Endometrial microvascular endothelial cells (primary cell): ENCODE data around the gene POU2F2. TPM values are rescaled to one million over a fixed set of nuclear protein-coding genes. Genes with fewer than 3 reads are reported as not detected.

Source experiments
- in situ Hi-C: cut with HindIII; loops from 2 replicates; pipeline ENCODE4 v1.10.0; 2017; ENCODE audit warnings: low sequenced_read_pairs, low pct_unique_long_range_greater_than_20kb; ENCODE audit errors: inconsistent ontology term
- total RNA-seq: library from RNA; depleted of rRNA; stranded (reverse); fragments of >200 nt; gene quantifications from one replicate; pipeline ENCODE4 v1.2.3, GENCODE V29; 2015; ENCODE audit errors: inconsistent ontology term

POU2F2 gene
- total RNA-seq, 1 donor from 2014 or later = 0.84 TPM

DNA sequence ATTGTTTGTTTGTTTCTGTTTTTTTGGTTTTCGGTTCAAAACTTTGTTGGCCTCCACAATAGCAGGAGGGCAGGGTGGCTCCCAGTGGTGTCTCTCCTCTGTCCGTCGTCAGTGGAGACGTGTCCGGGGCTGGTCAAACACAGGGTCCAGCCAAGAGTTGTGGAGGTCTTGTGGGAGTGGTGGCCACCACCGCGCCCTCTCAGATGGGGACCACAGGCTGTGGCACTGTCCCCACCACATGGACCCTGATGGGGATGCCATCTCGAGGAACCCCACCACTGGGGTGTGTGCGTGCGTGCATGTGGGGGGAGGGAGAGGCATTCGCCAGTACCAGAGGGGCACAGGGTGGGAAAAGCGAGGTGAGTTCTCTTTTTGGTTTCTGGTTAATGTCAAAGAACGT lies 42.5 kb downstream of the POU2F2 start:
- in situ Hi-C loops = no loop called here

DNA sequence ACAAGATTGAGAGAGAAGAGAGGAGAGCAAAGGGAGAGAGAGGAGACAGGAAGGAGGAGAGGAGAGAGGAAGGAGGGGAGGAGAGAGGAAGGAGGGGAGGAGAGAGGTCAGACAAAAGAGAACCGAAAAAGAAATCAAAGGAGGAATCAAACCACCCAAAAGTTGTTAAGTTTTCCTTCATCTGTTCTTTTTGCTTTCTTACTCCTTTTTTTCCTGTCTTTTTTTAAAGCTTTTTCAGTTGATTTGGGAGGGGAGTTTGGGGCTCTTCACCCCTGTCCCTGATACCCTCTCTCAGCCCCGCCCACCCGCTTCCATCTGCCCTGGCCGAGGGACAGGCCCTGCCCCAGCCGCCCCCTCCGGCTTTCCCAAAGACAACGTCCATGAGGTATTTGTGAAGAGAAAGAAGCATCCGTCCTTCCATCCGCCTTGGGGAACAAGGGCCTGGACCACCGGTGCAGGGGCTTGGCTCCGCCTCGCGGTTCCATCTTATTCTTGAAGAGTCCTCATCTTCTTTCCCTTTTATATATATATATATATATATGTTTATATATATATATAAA lies 43.0 kb downstream of the POU2F2 start:
- in situ Hi-C loops = no loop called here

DNA sequence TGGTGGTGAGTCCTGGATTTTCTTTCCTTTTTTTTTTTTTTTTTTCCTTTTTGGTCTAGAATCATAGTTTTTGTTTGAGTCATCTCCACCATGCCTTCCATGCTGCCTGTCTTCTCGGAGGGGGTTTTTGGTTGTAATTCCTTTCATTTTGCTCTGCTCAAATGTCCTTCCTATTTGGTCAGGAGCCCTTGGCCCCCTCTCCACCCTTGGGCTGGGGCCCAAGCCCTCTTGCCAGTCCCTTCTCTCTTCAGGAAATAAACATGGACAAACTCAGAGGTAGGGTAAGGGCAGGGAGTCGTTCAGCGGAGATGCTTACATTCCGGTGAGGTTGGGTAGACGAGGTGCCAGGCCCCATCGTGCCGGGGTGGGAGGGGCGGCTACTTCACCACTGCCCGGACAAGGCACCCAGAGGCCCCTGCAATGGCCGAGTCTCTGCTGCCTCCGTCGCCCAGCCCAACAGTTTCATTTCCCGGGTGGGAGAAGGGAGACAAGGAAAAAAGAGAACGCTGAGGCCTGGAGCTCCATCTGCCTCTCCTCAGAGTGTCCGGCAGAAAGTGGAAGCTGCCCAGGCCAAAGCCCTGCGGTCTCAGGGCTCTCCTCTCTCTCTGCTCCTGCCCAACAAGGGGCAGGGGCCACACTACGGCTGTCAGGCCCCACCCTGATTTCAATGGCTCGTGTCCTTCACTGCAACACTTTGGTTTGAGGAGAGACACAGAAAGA lies 43.6 kb downstream of the POU2F2 start:
- in situ Hi-C loops = no loop called here

DNA sequence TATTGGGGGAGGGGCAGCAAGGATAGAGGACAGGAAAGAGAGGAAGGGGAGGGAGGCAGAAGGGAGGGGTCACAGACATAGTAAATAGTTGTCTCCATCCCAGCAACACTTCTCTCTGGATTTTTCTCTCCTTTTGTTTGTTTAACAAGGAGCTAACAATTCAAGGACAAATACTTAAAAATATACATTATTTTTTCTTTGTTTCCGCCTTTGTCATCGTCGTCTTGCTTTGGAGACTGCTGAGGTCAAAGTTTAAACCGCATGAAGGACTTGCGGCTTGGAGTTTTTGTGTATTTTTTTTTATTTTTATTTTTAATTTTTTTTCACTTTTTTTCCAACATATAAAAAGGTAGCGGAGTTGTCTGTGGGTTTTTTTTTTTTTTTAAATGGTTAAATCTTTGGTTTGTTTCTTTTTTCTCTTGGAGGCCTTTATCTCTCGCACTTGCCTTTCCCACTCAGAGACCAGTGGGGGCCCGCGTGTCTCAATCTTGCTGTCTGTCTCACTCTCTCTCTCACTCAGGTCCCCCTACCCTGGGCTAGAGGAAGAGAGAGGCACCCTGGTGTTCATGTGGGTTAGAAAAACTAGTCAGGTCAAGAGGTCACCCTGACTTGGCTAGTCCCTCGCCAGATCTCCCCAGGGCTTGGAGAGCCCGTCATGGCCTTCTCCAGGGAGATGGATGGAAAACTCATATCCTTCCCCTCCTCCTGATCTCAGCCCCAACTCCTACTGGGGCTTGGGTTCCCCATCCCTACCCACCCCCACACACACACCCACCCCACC lies 45.3 kb downstream of the POU2F2 start:
- in situ Hi-C loops = no loop called here

DNA sequence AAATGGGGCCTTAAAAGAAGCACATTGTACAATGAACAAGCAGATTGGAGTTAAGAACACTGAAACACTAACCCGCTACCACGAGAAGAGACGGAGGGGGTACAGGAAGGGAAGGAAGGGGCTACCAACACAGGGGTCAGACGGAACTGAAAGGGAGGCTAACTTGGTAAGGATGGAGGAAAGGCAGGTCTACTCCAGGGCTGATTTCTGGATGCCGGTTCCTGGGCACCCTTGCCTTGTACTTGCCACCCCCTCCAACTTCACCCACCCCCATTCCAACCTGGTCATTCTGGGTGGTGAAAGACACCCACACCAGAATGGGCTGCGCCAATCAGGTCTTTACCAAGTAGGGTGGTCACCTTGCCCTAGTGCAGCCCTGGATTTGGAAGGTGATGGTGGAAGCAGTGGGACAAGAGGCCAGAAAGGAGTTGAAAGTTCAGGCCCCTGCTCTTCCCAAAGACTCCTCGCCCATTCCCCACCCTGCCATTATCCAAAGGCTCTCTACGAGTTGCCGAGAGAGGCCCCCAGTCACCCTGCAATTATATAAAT lies 46.0 kb downstream of the POU2F2 start:
- in situ Hi-C loops = no loop called here

DNA sequence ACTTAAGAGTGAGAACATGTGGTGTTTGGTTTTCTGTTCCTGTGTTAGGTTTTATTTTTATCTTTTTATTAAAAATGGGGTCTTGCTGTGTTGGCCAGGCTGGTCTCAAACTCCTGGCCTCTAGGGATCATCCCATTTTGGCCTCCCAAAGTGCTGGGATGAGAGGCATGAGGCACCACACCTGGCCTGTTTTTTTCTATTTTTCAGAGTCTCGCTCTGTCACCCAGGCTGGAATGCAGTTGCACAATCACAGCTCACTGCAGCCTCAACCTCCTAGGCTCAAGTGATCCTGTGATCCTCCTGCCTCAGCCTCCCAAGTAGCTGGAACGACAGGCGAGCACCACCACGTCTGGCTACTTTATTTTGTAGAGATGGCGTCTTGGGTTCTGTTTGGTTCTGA lies 48.7 kb downstream of the POU2F2 start:
- in situ Hi-C loops = no loop called here

DNA sequence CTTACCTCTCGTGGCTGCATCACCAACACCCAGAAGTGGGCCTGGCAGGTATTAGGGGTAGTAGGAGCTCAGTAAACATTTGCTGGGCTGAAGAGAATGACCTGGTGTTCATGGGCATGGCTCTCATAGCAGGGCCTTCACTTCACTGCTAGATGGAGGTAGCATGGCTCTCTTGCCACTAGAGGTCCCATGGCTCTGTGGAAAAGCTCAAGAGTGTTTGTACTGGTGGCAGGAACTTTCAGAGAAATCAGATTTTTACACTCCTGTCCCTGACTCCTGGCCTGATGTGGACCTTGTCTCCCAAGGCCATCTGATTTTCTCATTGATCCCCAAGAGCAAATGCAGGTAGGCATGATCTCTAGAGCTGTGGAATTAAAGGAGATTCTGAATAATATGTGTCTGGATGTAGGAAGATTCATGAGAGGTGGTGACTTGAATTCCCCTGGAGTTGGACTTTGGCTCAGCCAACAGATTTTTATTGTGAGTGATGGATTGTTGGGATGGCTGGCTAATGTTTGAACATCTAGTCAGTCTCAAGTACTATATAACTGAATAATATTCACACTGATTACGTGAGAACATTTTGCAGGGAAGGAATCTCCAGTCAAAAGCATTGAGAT lies 50.6 kb downstream of the POU2F2 start:
- in situ Hi-C loops = no loop called here

DNA sequence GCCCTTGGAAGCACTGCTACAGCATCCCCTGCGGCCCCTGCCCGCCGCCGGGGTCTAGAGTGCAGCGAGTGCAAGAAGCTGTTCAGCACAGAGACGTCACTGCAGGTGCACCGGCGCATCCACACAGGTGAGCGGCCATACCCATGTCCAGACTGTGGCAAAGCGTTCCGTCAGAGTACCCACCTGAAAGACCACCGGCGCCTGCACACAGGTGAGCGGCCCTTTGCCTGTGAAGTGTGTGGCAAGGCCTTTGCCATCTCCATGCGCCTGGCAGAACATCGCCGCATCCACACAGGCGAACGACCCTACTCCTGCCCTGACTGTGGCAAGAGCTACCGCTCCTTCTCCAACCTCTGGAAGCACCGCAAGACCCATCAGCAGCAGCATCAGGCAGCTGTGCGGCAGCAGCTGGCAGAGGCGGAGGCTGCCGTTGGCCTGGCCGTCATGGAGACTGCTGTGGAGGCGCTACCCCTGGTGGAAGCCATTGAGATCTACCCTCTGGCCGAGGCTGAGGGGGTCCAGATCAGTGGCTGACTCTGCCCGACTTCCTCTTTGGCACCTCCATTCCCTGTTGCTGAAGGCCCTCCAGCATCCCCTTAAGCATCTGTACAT lies 51.4 kb downstream of the POU2F2 start:
- in situ Hi-C loops = no loop called here

DNA sequence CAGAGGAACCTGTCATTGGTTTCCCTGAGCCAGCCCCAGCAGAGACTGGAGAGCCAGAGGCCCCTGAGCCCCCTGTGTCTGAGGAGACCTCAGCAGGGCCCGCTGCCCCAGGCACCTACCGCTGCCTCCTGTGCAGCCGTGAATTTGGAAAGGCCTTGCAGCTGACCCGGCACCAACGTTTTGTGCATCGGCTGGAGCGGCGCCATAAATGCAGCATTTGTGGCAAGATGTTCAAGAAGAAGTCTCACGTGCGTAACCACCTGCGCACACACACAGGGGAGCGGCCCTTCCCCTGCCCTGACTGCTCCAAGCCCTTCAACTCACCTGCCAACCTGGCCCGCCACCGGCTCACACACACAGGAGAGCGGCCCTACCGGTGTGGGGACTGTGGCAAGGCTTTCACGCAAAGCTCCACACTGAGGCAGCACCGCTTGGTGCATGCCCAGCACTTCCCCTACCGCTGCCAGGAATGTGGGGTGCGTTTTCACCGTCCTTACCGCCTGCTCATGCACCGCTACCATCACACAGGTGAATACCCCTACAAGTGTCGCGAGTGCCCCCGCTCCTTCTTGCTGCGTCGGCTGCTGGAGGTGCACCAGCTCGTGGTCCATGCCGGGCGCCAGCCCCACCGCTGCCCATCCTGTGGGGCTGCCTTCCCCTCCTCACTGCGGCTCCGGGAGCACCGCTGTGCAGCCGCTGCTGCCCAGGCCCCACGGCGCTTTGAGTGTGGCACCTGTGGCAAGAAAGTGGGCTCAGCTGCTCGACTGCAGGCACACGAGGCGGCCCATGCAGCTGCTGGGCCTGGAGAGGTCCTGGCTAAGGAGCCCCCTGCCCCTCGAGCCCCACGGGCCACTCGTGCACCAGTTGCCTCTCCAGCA lies 52.1 kb downstream of the POU2F2 start:
- in situ Hi-C loops = no loop called here

DNA sequence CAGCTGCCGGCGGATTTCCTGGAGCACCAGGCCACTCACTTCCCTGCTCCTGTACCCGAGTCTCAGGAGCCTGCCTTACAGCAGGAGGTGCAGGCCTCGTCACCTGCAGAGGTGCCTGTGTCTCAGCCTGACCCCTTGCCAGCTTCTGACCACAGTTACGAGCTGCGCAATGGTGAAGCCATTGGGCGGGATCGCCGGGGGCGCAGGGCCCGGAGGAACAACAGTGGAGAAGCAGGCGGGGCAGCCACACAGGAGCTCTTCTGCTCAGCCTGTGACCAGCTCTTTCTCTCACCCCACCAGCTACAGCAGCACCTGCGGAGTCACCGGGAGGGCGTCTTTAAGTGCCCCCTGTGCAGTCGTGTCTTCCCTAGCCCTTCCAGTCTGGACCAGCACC lies 53.0 kb downstream of the POU2F2 start:
- in situ Hi-C loops = no loop called here

DNA sequence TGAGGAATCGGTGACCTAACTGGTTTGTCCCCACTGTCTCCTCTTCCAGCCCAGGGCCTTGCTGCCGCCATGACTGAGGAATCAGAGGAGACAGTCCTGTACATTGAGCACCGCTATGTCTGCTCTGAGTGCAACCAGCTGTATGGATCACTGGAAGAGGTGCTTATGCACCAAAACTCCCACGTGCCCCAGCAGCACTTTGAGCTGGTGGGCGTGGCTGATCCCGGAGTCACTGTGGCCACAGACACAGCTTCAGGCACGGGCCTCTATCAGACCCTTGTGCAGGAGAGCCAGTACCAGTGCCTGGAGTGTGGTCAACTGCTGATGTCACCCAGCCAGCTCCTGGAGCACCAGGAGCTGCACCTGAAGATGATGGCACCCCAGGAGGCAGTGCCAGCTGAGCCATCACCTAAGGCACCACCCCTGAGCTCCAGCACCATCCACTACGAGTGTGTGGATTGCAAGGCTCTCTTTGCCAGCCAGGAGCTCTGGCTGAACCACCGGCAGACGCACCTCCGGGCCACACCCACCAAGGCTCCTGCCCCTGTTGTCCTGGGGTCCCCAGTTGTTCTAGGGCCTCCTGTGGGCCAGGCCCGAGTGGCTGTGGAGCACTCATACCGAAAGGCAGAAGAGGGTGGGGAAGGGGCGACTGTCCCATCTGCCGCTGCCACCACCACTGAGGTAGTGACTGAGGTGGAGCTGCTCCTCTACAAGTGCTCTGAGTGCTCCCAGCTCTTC lies 53.5 kb downstream of the POU2F2 start:
- in situ Hi-C loops = no loop called here

DNA sequence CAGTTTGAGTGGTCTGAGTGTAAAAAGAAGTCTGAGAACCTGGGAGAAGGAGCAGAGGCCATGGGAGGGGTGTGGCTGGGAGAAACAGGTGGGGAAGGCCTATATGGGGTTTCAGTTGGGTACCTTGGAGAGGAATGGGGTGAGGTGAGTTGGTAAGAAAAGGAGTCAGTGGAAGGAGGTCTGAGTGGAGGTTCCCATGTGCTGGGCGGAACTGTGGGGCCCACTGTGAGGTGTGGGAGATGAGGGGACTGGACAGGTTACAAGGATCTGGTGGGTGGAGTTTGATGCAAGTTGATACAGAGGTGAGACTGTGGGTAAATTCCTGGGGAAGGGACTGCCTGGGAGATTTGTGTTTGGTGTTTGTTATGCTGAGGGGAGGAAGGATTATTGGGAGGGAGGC lies 54.2 kb downstream of the POU2F2 start:
- in situ Hi-C loops = no loop called here

DNA sequence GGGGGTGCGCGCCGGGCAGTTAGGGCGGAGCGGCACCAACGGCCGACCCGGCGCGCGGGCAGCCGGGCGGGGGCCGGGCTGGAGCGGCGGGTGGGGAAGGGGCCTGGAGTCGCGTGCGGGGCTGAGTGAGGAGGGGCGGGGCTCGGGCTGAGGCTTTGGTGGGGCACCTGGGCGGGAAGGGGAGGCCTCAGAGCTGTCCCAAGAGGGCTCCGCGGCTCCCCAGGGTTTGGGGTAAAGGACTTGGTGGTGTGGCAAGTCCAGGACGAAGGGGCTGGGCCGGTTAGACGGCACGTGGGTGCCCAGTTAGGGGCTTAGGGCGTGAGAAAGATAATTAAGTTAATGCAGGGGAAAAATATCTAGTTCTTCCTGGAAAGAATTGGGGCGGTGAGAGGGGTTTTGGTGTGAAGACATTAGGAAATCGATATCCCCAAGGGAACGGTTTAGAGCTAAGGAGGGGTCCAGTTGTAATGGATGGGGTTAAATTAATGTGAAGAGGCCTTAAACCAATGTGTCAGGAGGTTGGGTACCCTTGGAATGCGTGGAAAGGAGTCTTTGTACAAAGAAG lies 55.8 kb downstream of the POU2F2 start:
- in situ Hi-C loops = no loop called here

DNA sequence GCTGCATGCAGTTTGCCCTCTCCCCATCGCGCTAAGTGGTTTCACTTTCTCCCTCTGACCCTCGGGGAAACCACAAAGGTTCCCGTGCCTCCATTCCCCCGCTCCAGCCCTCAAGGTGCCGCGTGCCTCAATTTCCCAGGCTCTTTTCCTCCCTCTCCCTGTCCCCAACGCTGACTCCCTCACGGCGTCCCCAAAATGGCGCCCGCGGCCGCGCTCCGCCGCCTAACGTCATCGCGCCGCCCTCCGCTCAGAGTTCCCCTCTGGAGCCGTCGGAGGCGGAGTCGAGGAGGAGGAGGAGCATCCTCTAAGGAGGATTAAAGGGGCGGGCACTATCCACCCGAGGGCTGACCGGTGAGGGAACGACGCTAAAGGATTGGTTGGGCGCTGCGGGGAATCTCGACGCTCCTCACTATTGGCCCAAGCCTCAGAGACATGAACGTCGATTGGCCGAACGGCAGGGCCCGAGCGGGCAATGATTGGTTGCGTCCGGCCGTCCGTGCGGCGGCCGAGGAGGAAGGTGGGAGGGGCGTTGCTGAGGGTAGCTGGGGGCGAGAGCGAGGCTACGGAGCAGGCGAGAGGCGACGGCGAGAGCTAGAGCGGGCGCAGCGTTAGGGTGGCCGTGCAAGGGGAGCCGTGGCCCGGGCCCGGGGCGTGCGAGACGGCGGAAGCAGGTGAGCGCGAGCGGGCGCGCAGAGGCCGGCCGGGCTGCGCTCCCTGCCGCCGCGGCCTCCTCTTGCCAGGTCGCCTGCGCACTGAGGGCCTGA lies 56.4 kb downstream of the POU2F2 start, which contains the start of gene ZNF574:
Gene ZNF574, plus strand, starts transcription at position 551 of the 764 bp plus-strand sequence. CDS start 2,441 bp downstream, outside the sequence.
- in situ Hi-C loops = no loop called here

DNA sequence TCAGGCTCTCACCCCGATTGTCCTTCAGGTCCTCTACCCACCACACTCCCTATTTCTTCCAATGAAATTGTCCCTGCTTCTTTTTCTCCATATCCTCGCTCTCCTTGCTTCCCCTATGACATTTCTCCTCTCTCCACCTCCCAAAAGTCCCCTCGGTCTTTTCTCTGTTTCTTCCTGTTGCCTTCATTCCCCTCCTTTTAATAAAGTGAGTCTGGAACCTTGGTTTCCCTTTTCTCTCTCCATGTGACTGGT lies 57.0 kb downstream of the POU2F2 start:
- in situ Hi-C loops = no loop called here

DNA sequence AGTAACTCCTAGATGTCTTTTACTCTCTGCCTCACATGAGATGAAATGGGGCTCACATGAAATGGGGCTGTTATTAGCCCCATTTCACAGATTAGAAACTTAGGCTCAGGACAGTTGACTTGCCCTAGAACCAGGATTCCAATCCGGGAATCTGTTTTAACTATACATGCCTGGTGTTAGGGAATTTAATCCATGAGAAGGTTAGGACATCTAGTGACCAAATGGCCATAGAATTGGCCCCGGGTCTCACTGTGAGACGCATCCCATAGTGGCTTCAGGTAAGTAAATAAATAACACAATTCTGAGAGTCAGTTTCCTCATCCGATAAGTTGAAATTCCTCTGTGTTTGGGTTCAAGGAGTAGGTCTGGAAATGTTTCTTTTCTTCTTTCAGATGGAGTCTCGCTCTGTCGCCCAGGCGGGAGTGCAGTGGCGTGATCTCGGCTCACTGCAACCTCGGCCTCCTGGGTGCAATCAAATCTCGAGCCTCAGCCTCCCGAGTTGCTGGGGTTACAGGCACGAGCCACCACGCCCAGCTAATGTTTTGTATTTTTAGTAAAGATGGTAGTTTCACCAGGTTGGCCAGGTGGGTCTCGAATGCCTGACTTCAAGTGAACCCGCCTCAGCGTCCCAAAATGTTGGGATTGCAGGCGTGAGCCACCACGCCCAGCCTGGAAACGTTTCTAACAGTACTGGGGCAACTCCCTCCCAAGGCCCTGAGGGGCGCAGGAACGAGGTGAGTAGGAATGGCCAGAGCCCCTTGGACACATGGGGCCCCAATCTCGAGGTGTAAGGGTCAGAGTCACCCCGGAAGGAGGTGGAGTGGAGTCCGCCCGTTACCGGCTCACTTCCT lies 57.5 kb downstream of the POU2F2 start:
- in situ Hi-C loops = no loop called here
